NCI-H460 (cell line): ENCODE data around the gene NPIPB9. TPM values are rescaled to one million over a fixed set of nuclear protein-coding genes. Genes with fewer than 3 reads are reported as not detected.
"Not testable (repeated sequence)": the region's sequence is repeated elsewhere in the genome, so short reads cannot be mapped to it uniquely, and the experiment has no call there.

Experiments used
- DNase-seq: peaks from one replicate; pipeline ENCODE4 v3.0.0-alpha.2; 2016; ENCODE audit warnings: low read depth; ENCODE audit errors: extremely low read depth
- polyA plus RNA-seq: library from polyadenylated mRNA; depleted of rRNA; stranded (reverse); fragments of >200 nt; gene quantifications from 2 replicates; pipeline ENCODE4 v1.2.3, GENCODE V29; 2014; cell fraction: nucleus; rRNA removed
- total RNA-seq: library from RNA; depleted of rRNA; stranded (reverse); fragments of >200 nt; shearing (Covaris generic); gene quantifications from 2 replicates; pipeline ENCODE4 v1.2.3, GENCODE V29; 2014; rRNA removed

Gene NPIPB9
- total RNA-seq, result 3.7 and 4.6 TPM in 2 replicates
- 0.92 and 3.0 TPM in 2 replicates for polyA plus RNA-seq

- not testable (repeated sequence) for DNase-seq
Measured at GRCh38 chr16:28751487-28751886, at the start of gene NPIPB9. TSS of gene NPIPB9 (plus strand) at chr16:28751787.

GRCh38 chr16:28704246-28704645 is 47.3 kb upstream of the NPIPB9 start:
- not testable (repeated sequence) for DNase-seq

GRCh38 chr16:28711220-28712083 is 40.1 kb upstream of the NPIPB9 start, which contains the start of gene EIF3C:
TSS of gene EIF3C (plus strand) at chr16:28711464. CDS start at chr16:28711687, 223 bp downstream.
- not testable (repeated sequence) for DNase-seq

GRCh38 chr16:28722852-28723650 is 28.5 kb upstream of the NPIPB9 start:
- DNase-seq, result not testable (repeated sequence)

GRCh38 chr16:28731253-28731652 is 20.3 kb upstream of the NPIPB9 start:
- not testable (repeated sequence) for DNase-seq

GRCh38 chr16:28732455-28733124 is 19.0 kb upstream of the NPIPB9 start:
- DNase-seq, result not testable (repeated sequence)

- not testable (repeated sequence) for DNase-seq
Measured at GRCh38 chr16:28739787-28740186, 11.8 kb upstream of the NPIPB9 start.

DNA sequence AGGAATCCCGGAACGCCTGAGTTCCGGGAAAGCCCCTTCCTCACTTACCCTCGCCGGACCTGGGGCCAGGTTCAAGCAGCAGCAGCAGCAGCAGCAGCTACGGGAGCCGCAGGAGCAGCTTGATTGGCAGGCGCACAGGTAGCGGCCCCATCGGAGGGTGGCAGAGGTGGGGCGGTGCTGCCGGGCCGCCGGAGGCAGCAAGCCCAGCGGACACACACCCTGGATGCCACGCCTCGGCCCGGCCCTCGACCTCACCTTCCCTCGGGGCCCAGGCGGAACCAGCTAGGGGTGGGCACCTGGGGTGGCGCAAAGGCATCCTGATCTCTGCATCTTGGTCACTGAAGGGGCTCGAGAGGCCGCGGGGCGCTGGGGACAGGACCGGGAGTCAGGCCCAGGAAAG is 11.0 kb upstream of the NPIPB9 start:
- DNase-seq, result not testable (repeated sequence)

DNA sequence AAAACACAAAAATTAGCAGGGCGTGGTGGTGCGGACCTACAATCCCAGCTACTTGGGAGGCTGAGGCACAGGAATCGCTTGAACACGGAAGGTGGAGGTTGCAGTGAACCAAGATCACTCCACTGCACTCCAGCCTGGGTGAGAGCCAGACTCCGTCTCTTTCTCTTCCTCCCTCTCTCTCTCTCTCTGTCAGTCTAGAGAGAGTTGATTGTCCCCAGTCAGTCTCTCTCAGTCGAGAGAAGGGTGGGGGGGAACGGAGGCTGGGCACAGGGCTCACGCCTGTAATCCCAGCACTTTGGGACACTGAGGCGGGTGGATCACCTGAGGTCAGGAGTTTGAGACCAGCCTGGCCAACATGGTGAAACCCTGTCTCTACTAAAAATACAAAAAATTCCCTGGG is 10.3 kb upstream of the NPIPB9 start:
- DNase-seq, result not testable (repeated sequence)

DNA sequence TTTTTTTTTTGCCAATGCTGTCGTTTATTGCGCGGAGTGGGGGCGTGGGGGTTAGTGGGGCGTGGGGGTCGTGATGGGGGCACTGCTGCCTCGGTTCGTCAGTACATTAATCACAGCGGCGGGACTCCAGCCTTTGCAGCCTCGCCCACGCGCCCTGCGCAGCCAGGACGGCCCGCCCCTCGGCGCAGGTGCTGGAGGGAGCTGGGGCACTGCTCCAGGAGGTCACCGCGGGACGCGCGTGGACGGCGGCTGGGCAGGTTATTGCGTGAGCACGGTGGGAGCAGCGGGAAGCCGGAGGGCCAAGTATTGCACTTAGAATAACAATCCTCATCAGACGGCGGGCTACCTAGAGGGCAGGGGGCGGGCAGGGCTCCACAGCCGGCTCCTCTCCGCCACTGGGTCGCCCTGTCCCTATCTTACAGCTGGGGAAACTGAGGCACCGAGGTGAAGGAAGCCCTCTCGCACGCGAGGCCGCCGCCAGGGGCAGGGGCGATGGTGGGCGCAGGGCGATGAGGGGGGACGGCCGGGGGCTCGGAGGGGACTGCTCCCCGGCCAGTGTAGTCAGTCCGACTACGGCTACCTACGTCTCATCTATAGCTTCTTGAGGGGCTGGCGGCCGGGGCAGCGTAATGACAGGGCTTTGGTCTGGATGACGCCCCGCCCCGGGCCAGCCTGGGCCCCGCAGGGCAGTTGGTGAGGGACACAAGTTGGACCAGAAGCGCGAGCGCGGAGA is 4.8 kb upstream of the NPIPB9 start:
- not testable (repeated sequence) for DNase-seq

DNA sequence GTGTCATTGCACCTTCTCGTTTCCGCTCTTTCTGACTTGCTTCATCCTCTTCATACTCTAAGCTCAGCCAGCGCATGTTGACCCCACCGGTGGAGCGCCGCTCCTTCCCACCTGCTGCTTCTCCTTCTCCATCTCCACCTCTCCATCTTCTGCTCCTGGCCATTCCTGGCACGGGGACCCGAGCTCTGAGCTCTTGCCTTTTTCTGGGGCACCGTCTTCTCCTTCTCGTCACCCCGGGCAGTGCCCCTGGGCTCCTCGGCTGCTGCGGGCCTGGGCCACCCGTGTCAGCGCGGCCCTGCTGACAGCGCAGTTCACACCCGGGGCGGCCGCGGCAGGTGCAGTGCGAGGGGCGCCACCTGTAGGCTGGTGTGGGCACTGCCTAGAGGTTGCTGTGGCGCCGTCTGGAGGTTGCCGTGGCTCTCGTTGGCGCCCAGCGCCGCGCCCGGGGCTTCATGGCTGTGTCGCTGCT is 1.6 kb upstream of the NPIPB9 start:
- not testable (repeated sequence) for DNase-seq

GRCh38 chr16:28750469-28751067 is 1.0 kb upstream of the NPIPB9 start:
- DNase-seq, result not testable (repeated sequence)

DNA sequence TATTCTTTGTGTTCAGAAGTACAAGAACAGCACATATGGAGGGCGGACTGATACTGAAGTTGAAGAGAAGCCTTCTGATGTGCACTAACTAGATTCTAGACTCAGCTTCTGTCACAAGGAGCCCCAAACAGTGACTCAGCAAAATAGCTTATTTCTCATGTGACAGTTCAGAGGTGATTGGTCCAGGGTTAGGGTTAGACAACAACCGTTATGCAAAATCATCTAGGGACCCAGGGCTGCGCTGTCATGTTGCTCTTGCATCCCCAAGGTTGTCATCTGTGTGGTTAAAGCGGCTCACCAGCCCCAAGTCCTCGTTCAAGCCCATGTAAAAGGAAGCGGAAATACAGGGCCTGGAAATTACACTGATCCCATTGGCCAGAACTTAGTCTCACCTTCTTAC is 30.1 kb downstream of the NPIPB9 start:
- DNase-seq, result not testable (repeated sequence)

- DNase-seq, result not testable (repeated sequence)
Measured at GRCh38 chr16:28782357-28782756, 30.8 kb downstream of the NPIPB9 start.

GRCh38 chr16:28802235-28803019 is 50.8 kb downstream of the NPIPB9 start:
- DNase-seq, result not testable (repeated sequence)

- DNase-seq, result not testable (repeated sequence)
Measured at GRCh38 chr16:28807445-28808120, 56.0 kb downstream of the NPIPB9 start.

DNA sequence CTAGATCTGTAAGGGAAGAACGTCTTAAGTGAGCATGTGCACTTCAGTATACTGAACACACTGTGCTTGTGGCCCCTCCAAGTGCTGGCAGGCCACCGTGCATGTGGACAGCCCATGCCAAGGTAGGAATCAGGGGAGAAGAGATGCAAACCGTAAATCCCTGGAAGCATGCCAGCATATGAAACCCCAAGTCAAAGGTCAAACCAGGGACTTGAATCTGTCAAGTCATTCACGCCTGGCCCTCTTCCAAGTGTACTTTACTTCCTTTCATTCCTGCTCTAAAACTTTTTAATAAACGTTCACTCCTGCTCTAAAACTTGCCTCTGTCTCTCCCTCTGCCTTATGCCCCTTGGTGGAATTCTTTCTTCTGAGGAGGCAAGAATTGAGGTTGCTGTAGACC is 68.4 kb downstream of the NPIPB9 start:
- DNase-seq, result no peak

DNA sequence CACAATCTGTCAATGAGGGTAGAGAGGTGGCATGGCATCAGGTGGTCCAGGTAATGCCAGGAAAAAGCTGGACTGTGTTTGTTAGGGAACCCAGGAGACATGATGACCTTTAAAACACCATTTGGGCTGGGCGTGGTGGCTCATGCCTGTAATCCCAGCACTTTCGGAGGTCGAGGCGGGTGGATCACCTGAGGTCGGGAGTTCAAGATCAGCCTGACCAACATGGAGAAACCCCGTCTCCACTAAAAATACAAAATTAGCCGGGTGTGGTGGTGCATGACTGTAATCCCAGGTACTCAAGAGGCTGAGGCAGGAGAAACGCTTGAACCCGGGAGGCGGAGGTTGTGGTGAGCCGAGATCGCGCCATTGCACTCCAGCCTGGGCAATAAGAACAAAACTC is 69.0 kb downstream of the NPIPB9 start:
- DNase-seq, result not testable (repeated sequence)
